Lower lobe of right lung (tissue), 2 donors: Measurements from ENCODE around the gene BABAM2. TPM values are rescaled to one million over a fixed set of nuclear protein-coding genes. Genes with fewer than 3 reads are reported as not detected.

Experiments used
- ATAC-seq, 2 donors: fragments of 200-7000 bp; cut with Tn5 transposase; one replicate each; pipeline ENCODE4 v1.9.1; 2020 to 2022; ENCODE audit warnings: mild to moderate bottlenecking in 2 of 2, moderate library complexity in 2 of 2
- DNase-seq: peaks from one replicate; pipeline ENCODE4 v3.0.0-alpha.2; 2020
- H3K27ac ChIP-seq: fragments of 200-600 bp; one replicate; pipeline ENCODE4 v1.8.0; 2022
- H3K27me3 ChIP-seq: fragments of 200-600 bp; one replicate; pipeline ENCODE4 v1.8.0; 2022; ENCODE audit warnings: low read depth
- H3K36me3 ChIP-seq: fragments of 200-600 bp; one replicate; pipeline ENCODE4 v1.8.0; 2022; ENCODE audit warnings: mild to moderate bottlenecking
- H3K4me1 ChIP-seq: fragments of 200-600 bp; one replicate; pipeline ENCODE4 v1.8.0; 2022
- H3K4me3 ChIP-seq: fragments of 200-600 bp; one replicate; pipeline ENCODE4 v1.8.0; 2022; ENCODE audit warnings: mild to moderate bottlenecking
- H3K9me3 ChIP-seq: fragments of 200-600 bp; one replicate; pipeline ENCODE4 v1.8.0; 2022
- intact Hi-C: fragments of 100-400 bp; cut with DNase I; formaldehyde crosslinking; loops from one replicate; pipeline ENCODE4 v1.11.0; 2022
- total RNA-seq: library from RNA; stranded (reverse); fragmentation: NEBNext Ultra II Directional; extraction: Animal tissue kit (Norgen Biotek cat#: 25700); gene quantifications from one replicate; pipeline ENCODE4 v1.2.1, GENCODE V29; 2021
- TF ChIP-seq, protein P1 (sequence below): fragments of 200-600 bp; IDR thresholded peaks from one replicate; pipeline ENCODE4 v1.8.0; 2022; ENCODE audit warnings: antibody characterized with exemption, mild to moderate bottlenecking
- donor health status: DM: no; HTN: yes; CAD: no; lungs with severe emphysema.

The BABAM2 gene
- total RNA-seq, 1 donor from 2014 or later, result 39.5 TPM

GRCh38 chr2:28028025-28028424 is 137.5 kb downstream of the BABAM2 start:
- Histone ChIP-seq H3K9me3 (no peaks in the 10 kb centered on the region), H3K27ac (no peak overlapping the region), H3K27me3 (no peaks in the 10 kb centered on the region), H3K4me3 (no peak overlapping the region), H3K36me3 (peaks cover 9% of the 10 kb centered on the region), H3K4me1 (peaks cover 6% of the 10 kb centered on the region)
- DNase-seq, result no peak
- TF ChIP-seq, protein P1, sequence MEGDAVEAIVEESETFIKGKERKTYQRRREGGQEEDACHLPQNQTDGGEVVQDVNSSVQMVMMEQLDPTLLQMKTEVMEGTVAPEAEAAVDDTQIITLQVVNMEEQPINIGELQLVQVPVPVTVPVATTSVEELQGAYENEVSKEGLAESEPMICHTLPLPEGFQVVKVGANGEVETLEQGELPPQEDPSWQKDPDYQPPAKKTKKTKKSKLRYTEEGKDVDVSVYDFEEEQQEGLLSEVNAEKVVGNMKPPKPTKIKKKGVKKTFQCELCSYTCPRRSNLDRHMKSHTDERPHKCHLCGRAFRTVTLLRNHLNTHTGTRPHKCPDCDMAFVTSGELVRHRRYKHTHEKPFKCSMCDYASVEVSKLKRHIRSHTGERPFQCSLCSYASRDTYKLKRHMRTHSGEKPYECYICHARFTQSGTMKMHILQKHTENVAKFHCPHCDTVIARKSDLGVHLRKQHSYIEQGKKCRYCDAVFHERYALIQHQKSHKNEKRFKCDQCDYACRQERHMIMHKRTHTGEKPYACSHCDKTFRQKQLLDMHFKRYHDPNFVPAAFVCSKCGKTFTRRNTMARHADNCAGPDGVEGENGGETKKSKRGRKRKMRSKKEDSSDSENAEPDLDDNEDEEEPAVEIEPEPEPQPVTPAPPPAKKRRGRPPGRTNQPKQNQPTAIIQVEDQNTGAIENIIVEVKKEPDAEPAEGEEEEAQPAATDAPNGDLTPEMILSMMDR, result no peak
- intact Hi-C loops, result no loop called here
- ATAC-seq, result no peak

DNA sequence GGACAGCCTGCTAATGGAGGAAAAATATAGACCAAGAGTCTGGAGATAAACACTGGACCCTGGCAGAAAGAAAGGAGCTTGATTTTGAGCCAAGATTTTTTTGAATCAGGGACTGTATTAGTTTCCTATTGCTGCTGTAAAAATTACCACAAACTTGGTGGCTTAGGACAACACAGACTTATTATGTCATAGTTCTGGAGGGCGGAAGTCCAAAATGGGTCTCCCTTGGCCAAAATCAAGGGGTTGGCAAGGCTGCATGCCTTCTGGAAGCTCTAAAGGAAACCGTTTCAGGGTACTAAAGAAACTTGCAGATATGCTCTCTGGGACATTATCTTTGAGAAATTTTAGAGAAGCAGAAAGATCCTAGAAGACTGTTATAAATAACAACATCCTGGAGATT is 140.1 kb downstream of the BABAM2 start:
- Histone ChIP-seq H3K4me3 (no peak overlapping the region), H3K27me3 (no peaks in the 10 kb centered on the region), H3K36me3 (peaks cover 7% of the 10 kb centered on the region), H3K9me3 (no peaks in the 10 kb centered on the region), H3K4me1 (peaks cover 6% of the 10 kb centered on the region), H3K27ac (no peak overlapping the region)
- intact Hi-C loops, result no loop called here
- no peak for ATAC-seq
- no peak for DNase-seq
- TF ChIP-seq, protein P1, result no peak

DNA sequence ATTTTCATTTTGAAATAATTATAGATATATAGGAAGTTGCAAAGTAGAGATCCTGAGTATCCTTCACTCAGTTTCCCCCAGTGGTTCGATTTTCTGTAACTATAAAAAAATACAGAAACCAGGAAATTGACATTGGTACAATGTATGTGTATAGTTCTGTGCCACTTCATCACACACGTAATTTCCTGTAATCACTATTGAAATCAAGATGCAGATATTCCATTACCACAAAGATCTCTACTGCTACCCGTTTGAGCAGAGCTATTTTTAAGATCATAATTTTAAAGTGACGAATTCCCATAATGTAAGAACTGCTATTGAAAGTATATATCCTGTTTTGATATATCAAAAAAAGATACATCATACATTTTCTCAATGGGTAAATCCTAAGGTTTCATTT is 142.3 kb downstream of the BABAM2 start:
- intact Hi-C loops, result no loop called here
- H3K27me3 ChIP-seq, result no peaks in the 10 kb centered on the region
- H3K4me3 ChIP-seq, result no peak overlapping the region
- TF ChIP-seq, protein P1, result no peak
- H3K27ac ChIP-seq, result no peak overlapping the region
- H3K36me3 ChIP-seq, result no peaks in the 10 kb centered on the region
- H3K4me1 ChIP-seq, result peaks cover 6% of the 10 kb centered on the region
- no peaks in the 10 kb centered on the region for H3K9me3 ChIP-seq
- DNase-seq, result no peak
- ATAC-seq, result no peak

DNA sequence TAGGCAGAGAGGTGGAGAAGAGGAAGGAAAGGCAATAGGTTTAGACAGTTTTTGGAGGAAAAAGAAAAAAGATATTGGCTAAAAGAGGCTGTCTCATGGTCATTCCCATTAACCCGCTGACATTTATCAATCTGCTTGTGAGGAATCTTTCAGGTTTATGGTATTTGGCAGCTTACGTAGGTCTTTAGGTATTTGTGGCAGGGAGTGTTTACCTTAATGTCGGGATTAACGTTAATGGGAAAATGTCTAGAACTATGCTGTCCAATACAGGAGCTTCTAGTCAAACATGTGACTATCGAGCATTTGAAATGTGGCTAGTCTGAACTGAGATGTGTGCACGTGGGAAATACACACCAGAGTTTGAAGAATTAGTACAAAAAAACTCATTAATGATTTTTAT is 144.2 kb downstream of the BABAM2 start:
- H3K36me3 ChIP-seq, result no peaks in the 10 kb centered on the region
- no peak for DNase-seq
- H3K27ac ChIP-seq, result no peak overlapping the region
- no peaks in the 10 kb centered on the region for H3K9me3 ChIP-seq
- TF ChIP-seq, protein P1, result no peak
- H3K4me1 ChIP-seq, result peaks cover 6% of the 10 kb centered on the region
- H3K27me3 ChIP-seq, result no peaks in the 10 kb centered on the region
- intact Hi-C loops, result no loop called here
- no peak for ATAC-seq
- no peak overlapping the region for H3K4me3 ChIP-seq

DNA sequence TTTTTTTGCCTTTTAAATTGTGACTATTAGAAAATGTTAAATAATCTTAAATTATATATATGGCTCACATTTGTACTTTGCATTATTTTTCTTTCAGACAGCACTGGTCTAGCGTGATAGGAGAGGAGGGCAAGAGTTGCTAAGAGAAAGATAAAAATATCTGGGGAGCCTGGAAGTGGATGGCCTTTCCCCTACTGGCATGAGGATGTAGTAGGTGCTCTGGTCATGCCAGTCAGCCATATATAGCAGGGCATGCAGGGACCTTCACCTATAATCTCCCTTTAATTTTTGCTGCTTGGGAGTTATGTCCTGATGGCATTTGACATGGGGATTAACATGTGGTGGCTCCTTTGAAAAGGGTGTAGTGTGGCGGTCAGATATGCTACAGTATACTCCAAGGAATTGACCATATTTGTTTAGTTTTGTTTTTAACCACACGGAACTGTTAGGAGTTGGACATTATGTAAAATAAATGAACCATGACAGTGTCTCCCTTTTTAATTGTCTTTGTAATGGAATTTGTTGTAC is 144.7 kb downstream of the BABAM2 start:
- no peak for DNase-seq

More for the DNA sequence above, 144.7 kb downstream of the BABAM2 start:
- intact Hi-C loops, result no loop called here
- no peak for ATAC-seq
- H3K36me3 ChIP-seq, result no peaks in the 10 kb centered on the region
- no peak overlapping the region for H3K27ac ChIP-seq
- TF ChIP-seq, protein P1, result no peak
- peaks cover 5% of the 10 kb centered on the region for H3K4me1 ChIP-seq
- H3K27me3 ChIP-seq, result no peaks in the 10 kb centered on the region
- no peaks in the 10 kb centered on the region for H3K9me3 ChIP-seq
- H3K4me3 ChIP-seq, result no peak overlapping the region
